BJ (cell line): ENCODE results near the gene DENND1A. TPM values are rescaled to one million over a fixed set of nuclear protein-coding genes. Genes with fewer than 3 reads are reported as not detected.

Experiments
- CTCF ChIA-PET: fragments of 350-600 bp; formaldehyde crosslinking; extraction: SDS; loops from one replicate; lab custom pipeline; 2021; ENCODE audit warnings: antibody characterized with exemption, inconsistent platforms; lab: Yijun Ruan, JAX
- POLR2A ChIA-PET: fragments of 300-600 bp; sonication (Branson Sonifier 250); formaldehyde crosslinking; extraction: SDS; loops from one replicate; lab custom pipeline; 2021; ENCODE audit warnings: antibody characterized with exemption; lab: Charles Lee
- DNase-seq: peaks from one replicate; pipeline ENCODE4 v3.0.0-alpha.2; 2011; ENCODE audit warnings: low read depth
- H3K27me3 ChIP-seq: 2 replicates; pipeline ENCODE4 v1.6.0; 2011; ENCODE audit warnings: low read length; ENCODE audit not compliant: control insufficient read depth, insufficient read depth
- H3K36me3 ChIP-seq: 2 replicates; pipeline ENCODE4 v1.5.1; 2011; ENCODE audit warnings: low read length; ENCODE audit not compliant: control insufficient read depth, insufficient read depth
- H3K4me3 ChIP-seq: 2 replicates; pipeline ENCODE4 v1.5.1; 2011; ENCODE audit warnings: low read depth, mild to moderate bottlenecking, control low read depth, low read length
- polyA plus RNA-seq: library from polyadenylated mRNA; depleted of rRNA; stranded (reverse); fragments of >200 nt; gene quantifications from 2 replicates; pipeline ENCODE4 v1.2.3, GENCODE V29; 2011
- TF ChIP-seq, protein P1 (sequence below): IDR thresholded peaks from 2 replicates; pipeline ENCODE4 v1.5.1; 2011; ENCODE audit warnings: low read depth, mild to moderate bottlenecking, control low read depth, inconsistent platforms, low read length, moderate library complexity; ENCODE audit not compliant: insufficient read depth

The DENND1A gene
- polyA plus RNA-seq, 1 experiment = 24.0 TPM

DNA sequence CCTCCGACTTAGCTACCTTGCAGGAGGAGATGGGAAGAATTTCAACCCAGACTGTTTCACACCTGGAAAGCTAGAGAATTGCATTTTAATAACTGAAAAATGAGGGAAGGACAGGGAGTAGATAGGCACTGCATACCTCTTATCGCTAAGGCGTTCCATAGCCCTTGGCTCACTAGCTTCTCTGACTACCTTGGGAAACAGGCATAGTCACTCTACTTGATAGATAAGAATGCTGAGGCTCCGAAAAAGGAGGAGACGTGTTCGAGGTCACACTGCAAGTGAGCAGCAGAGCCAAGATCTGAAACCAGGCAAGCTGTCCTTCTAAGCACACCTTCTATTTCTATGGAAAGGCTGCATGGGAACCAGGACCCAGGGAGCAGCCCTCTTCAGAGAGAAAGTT, 405.1 kb downstream of the DENND1A start:
- Histone ChIP-seq H3K27me3 (no peaks in the 10 kb centered on the region), H3K4me3 (no peak overlapping the region), H3K36me3 (no peaks in the 10 kb centered on the region)
- TF ChIP-seq, protein P1, sequence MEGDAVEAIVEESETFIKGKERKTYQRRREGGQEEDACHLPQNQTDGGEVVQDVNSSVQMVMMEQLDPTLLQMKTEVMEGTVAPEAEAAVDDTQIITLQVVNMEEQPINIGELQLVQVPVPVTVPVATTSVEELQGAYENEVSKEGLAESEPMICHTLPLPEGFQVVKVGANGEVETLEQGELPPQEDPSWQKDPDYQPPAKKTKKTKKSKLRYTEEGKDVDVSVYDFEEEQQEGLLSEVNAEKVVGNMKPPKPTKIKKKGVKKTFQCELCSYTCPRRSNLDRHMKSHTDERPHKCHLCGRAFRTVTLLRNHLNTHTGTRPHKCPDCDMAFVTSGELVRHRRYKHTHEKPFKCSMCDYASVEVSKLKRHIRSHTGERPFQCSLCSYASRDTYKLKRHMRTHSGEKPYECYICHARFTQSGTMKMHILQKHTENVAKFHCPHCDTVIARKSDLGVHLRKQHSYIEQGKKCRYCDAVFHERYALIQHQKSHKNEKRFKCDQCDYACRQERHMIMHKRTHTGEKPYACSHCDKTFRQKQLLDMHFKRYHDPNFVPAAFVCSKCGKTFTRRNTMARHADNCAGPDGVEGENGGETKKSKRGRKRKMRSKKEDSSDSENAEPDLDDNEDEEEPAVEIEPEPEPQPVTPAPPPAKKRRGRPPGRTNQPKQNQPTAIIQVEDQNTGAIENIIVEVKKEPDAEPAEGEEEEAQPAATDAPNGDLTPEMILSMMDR = no peak
- POLR2A ChIA-PET = no interaction called here
- no peak for DNase-seq
- CTCF ChIA-PET = no interaction called here

DNA sequence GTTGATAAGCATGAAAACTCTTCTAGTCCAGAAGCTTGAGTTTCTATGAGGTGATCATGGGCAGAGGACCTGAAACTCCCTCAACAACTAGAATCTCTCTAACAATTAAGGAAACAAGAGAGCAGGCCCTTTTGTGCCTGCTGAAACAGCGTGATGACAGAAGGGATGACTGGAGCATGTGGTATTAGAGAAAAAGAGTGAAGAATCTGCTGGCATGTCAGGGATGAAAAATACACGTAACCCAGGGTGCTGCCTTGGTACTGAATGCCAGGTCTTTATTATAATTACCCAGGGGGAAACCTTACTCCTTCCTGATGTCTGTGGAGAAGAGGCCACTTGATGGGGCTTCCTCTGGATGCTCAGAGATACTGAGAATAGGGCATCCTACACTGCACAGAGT, 406.1 kb downstream of the DENND1A start:
- CTCF ChIA-PET = no interaction called here
- H3K27me3 ChIP-seq = no peaks in the 10 kb centered on the region
- no peak overlapping the region for H3K4me3 ChIP-seq
- TF ChIP-seq, protein P1 = no peak
- POLR2A ChIA-PET = no interaction called here
- DNase-seq = no peak
- no peaks in the 10 kb centered on the region for H3K36me3 ChIP-seq

DNA sequence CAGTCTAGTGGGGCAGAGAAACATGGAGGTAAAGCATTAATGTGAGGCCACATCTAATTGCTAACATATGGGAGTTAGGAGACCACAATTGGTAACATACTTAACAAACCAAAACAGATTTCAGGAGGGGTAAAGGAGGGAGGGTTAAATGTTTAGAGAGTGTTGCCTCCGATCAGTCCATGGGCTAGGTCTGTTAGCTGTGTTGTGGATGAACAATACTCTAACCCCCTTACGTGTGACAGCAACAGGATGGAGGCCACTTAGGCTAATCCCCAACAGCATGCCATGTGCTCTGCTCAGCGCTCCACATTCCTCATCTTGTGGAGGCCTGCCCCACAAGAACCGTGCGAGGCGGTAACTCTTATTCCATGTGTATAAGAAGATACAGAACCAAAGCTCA, 406.9 kb downstream of the DENND1A start:
- POLR2A ChIA-PET = no interaction called here
- H3K27me3 ChIP-seq = no peaks in the 10 kb centered on the region
- DNase-seq = no peak
- CTCF ChIA-PET = interaction anchor here (0.6 kb wide), 1 partner anchor 1070 kb away, joined by 3 read pairs; no protein-coding TSS in a partner anchor
- no peaks in the 10 kb centered on the region for H3K36me3 ChIP-seq
- H3K4me3 ChIP-seq = no peak overlapping the region
- TF ChIP-seq, protein P1 = no peak

DNA sequence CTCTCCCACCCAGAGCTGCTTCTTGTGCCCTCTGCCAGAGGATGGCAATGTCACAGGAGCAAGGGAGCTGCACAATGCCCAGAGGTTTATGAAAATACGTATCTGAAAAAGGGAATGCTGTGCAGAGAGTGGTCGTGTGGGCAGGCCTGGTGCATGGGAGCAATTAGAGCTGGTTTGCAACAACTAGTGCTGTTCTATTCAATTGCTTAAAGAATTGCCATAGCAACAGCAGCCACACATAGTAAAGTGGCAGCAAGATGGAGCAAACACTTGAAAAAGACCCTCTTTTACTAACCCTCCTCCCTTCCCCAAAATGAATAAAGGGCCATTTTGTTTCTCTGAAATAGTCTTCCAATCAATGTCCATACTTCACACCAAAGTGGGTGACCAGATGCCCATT, 407.7 kb downstream of the DENND1A start:
- TF ChIP-seq, protein P1 = no peak
- CTCF ChIA-PET = interaction anchor here (0.6 to 0.7 kb wide), 2 partner anchors 19 to 1071 kb away, joined by 3 read pairs; no protein-coding TSS in a partner anchor
- Histone ChIP-seq H3K4me3 (no peak overlapping the region), H3K27me3 (no peaks in the 10 kb centered on the region), H3K36me3 (no peaks in the 10 kb centered on the region)
- no peak for DNase-seq
- POLR2A ChIA-PET = no interaction called here

DNA sequence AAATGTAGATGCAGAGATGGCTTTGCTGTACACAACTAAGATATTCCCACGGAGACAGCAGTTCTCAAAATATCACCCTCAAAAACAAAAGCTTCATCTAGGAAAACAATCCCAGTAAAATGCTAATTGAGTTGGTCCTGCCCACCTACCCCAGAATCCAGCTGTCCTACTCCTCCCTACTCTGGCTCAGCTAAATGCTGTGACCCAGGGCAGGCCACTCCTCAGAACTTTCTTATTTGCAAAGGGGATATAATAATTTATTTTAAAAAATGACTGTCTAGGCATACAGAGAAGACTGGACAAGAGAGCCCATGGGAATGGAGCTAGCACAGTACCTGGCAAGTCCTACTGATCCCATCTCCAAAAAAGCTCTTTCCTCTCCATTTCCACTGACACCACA, 411.6 kb downstream of the DENND1A start:
- CTCF ChIA-PET = interaction anchor here (1.2 kb wide), 1 partner anchor 11 kb away, joined by 4 read pairs; no protein-coding TSS in a partner anchor
- no peak for DNase-seq

More for the DNA sequence above, 411.6 kb downstream of the DENND1A start:
- no peaks in the 10 kb centered on the region; the same call in 1 of the 2 replicates for H3K36me3 ChIP-seq
- TF ChIP-seq, protein P1 = no peak
- H3K27me3 ChIP-seq = no peaks in the 10 kb centered on the region
- POLR2A ChIA-PET = no interaction called here
- H3K4me3 ChIP-seq = no peak overlapping the region
